Testis (tissue), 2 donors: ENCODE measurements around the gene CHCHD6.

Source experiments
- CTCF ChIP-seq, 3 experiments: fragments of 450-650 bp in 2 of 3; fragments of 200-600 bp in 1 of 3; sonication (generic) in 1 of 3; IDR thresholded peaks; one replicate each; pipeline ENCODE4 v1.5.1; 2016 to 2019; ENCODE audit warnings: antibody characterized with exemption in 3 of 3, mild to moderate bottlenecking in 2 of 3, moderate library complexity in 1 of 3
- POLR2A ChIP-seq: fragments of 450-650 bp; IDR thresholded peaks from one replicate; pipeline ENCODE4 v1.6.1; 2017; ENCODE audit warnings: antibody characterized with exemption, mild to moderate bottlenecking, moderate library complexity

- no peak for TF ChIP-seq CTCF (IDR thresholded peaks at IDR 0.05)
- TF ChIP-seq POLR2A: no peak
Measured at GRCh38 chr3:126835472-126836219, 131.6 kb downstream of the CHCHD6 start.
